Neural progenitor cell (in vitro differentiated cells): ENCODE results near the gene ACBD3.

ENCODE experiments used
- CTCF ChIP-seq: fragments of 200-600 bp; sonication (generic); IDR thresholded peaks from 2 replicates; pipeline ENCODE4 v1.5.1; 2017; ENCODE audit warnings: antibody characterized with exemption, mild to moderate bottlenecking
- EZH2 ChIP-seq: fragments of 200-600 bp; sonication (generic); IDR thresholded peaks from 2 replicates; pipeline ENCODE4 v1.6.1; 2017; ENCODE audit warnings: antibody characterized with exemption, mild to moderate bottlenecking, moderate library complexity
- EZH2phosphoT487 ChIP-seq: fragments of 200-600 bp; sonication (generic); IDR thresholded peaks from 2 replicates; pipeline ENCODE4 v1.6.1; 2017; ENCODE audit warnings: antibody characterized with exemption

- TF ChIP-seq CTCF = no peak
- no peak for TF ChIP-seq EZH2
- no peak for TF ChIP-seq EZH2phosphoT487
These were observed 9.7 kb downstream of the ACBD3 start for GRCh38 chr1:226176870-226177269.
